SK-N-SH (cell line): ENCODE results near the gene CFAP92. TPM values are rescaled to one million over a fixed set of nuclear protein-coding genes. Genes with fewer than 3 reads are reported as not detected.

Experiments
- CTCF ChIA-PET: fragments of 300-600, 350-600 bp; formaldehyde crosslinking; extraction: SDS; loops from one replicate; lab custom pipeline; 2021; lab: Yijun Ruan, JAX
- POLR2A ChIA-PET: fragments of 350-600 bp; sonication (Branson Sonifier 250); formaldehyde crosslinking; extraction: SDS; loops from one replicate; lab custom pipeline; 2020; ENCODE audit warnings: antibody characterized with exemption, inconsistent platforms; lab: Yijun Ruan, JAX
- DNase-seq: peaks from one replicate; pipeline ENCODE4 v3.0.0; 2012
- H2AFZ ChIP-seq: fragments of 200-600 bp; sonication (generic); 2 replicates; pipeline ENCODE4 v1.8.1; 2016; ENCODE audit warnings: antibody characterized with exemption, mild to moderate bottlenecking, low read depth
- H3F3A ChIP-seq: fragments of 200-600 bp; sonication (generic); replicated peaks from 2 replicates; pipeline ENCODE3; 2016; ENCODE audit warnings: antibody characterized with exemption, mild to moderate bottlenecking; ENCODE audit not compliant: insufficient read depth
- H3K27ac ChIP-seq, 2 experiments: fragments of 200-500 bp in 1 of 2; fragments of 200-600 bp in 1 of 2; sonication (Bioruptor generic) in 1 of 2; sonication (generic), shearing (Covaris generic) in 1 of 2; 2 replicates each; pipeline versions ENCODE4 v1.5.1 to v1.6.1; 2014 to 2016; ENCODE audit warnings: low read depth in 2 of 2, inconsistent platforms in 1 of 2, low read length in 1 of 2, mild to moderate bottlenecking in 1 of 2, mixed read lengths in 1 of 2
- H3K27me3 ChIP-seq: fragments of 200-600 bp; sonication (generic), shearing (Covaris generic); 2 replicates; pipeline ENCODE4 v1.6.1; 2016; ENCODE audit warnings: mixed run types; ENCODE audit not compliant: insufficient read depth
- H3K36me3 ChIP-seq, 2 experiments: fragments of 200-500 bp in 1 of 2; fragments of 200-600 bp in 1 of 2; sonication (Bioruptor generic) in 1 of 2; sonication (generic) in 1 of 2; replicated peaks in 1 of 2; 2 replicates each; pipeline versions ENCODE3 to v1.5.1; 2014 to 2016; ENCODE audit warnings: low read length in 1 of 2, mild to moderate bottlenecking in 1 of 2; ENCODE audit not compliant: insufficient read depth in 2 of 2, control insufficient read depth in 1 of 2
- H3K4me1 ChIP-seq, 2 experiments: fragments of 200-500 bp in 1 of 2; fragments of 200-600 bp in 1 of 2; sonication (Bioruptor generic) in 1 of 2; sonication (generic), shearing (Covaris generic) in 1 of 2; 2 replicates each; pipeline versions ENCODE4 v1.5.1 to v1.6.1; 2014 to 2016; ENCODE audit warnings: low read depth in 1 of 2, low read length in 1 of 2, mixed run types in 1 of 2; ENCODE audit not compliant: insufficient read depth in 2 of 2, control insufficient read depth in 1 of 2
- H3K4me2 ChIP-seq: fragments of 200-600 bp; sonication (generic), shearing (Covaris generic); 2 replicates; pipeline ENCODE4 v1.6.1; 2017; ENCODE audit warnings: mixed run types
- H3K4me3 ChIP-seq, 2 experiments: fragments of 200-500 bp in 1 of 2; fragments of 200-600 bp in 1 of 2; sonication (Bioruptor generic) in 1 of 2; sonication (generic), shearing (Covaris generic) in 1 of 2; 2 replicates each; pipeline versions ENCODE4 v1.5.1 to v1.8.1; 2014 to 2016; ENCODE audit warnings: low read depth in 2 of 2, inconsistent platforms in 1 of 2, low read length in 1 of 2, mild to moderate bottlenecking in 1 of 2, mixed read lengths in 1 of 2, moderate library complexity in 1 of 2
- H3K79me2 ChIP-seq: fragments of 200-600 bp; sonication (generic); 2 replicates; pipeline ENCODE4 v1.8.1; 2017; ENCODE audit warnings: mild to moderate bottlenecking; ENCODE audit not compliant: insufficient read depth
- H3K9ac ChIP-seq: fragments of 200-600 bp; sonication (generic); 2 replicates; pipeline ENCODE4 v1.6.1; 2017; ENCODE audit warnings: mixed run types
- H3K9me2 ChIP-seq: fragments of 200-600 bp; sonication (generic); 2 replicates; pipeline ENCODE4 v1.6.1; 2017; ENCODE audit warnings: mixed run types
- H3K9me3 ChIP-seq: fragments of 200-600 bp; sonication (generic); 2 replicates; pipeline ENCODE4 v1.6.1; 2017; ENCODE audit warnings: mixed run types, mild to moderate bottlenecking, moderate library complexity
- H4K20me1 ChIP-seq: fragments of 200-600 bp; sonication (generic); 2 replicates; pipeline ENCODE4 v1.6.1; 2017; ENCODE audit warnings: mild to moderate bottlenecking, mixed run types; ENCODE audit not compliant: insufficient read depth
- EP300 ChIP-seq, 2 experiments: IDR thresholded peaks; 2 replicates each; pipeline versions ENCODE4 v1.4.0 to v1.6.1; 2012; ENCODE audit warnings: borderline replicate concordance in 1 of 2, low read depth in 1 of 2, low read length in 1 of 2
- FOSL2 ChIP-seq: IDR thresholded peaks from 2 replicates; pipeline ENCODE4 v1.4.0; 2012; ENCODE audit warnings: low read depth, mild to moderate bottlenecking, moderate library complexity, borderline replicate concordance
- FOXM1 ChIP-seq: IDR thresholded peaks from 2 replicates; pipeline ENCODE4 v1.4.0; 2012; ENCODE audit warnings: low read depth, mild to moderate bottlenecking
- GATA2 ChIP-seq: sonication (generic); formaldehyde crosslinking; IDR thresholded peaks from 2 replicates; pipeline ENCODE4 v1.5.0; 2020; ENCODE audit warnings: mild to moderate bottlenecking, missing genetic modification reagents
- JUND ChIP-seq: IDR thresholded peaks from 2 replicates; pipeline ENCODE4 v1.4.0; 2012
- MEF2A ChIP-seq: IDR thresholded peaks from 2 replicates; pipeline ENCODE4 v1.4.0; 2012; ENCODE audit warnings: low read depth, borderline replicate concordance
- MXI1 ChIP-seq: IDR thresholded peaks from 2 replicates; pipeline ENCODE4 v1.6.1; 2012; ENCODE audit warnings: mild to moderate bottlenecking, low read depth, low read length, improper control_type of control experiment
- NFIC ChIP-seq: IDR thresholded peaks from 2 replicates; pipeline ENCODE4 v1.4.0; 2012; ENCODE audit warnings: borderline replicate concordance
- RAD21 ChIP-seq: IDR thresholded peaks from 2 replicates; pipeline ENCODE4 v1.6.1; 2012; ENCODE audit warnings: mild to moderate bottlenecking, low read length
- RCOR1 ChIP-seq: fragments of 150-350 bp; IDR thresholded peaks from 2 replicates; pipeline ENCODE4 v1.6.1; 2017; ENCODE audit warnings: antibody characterized with exemption, low read length
- RXRA ChIP-seq: IDR thresholded peaks from 2 replicates; pipeline ENCODE4 v1.4.0; 2012; ENCODE audit warnings: low read depth, mild to moderate bottlenecking, borderline replicate concordance
- SIN3A ChIP-seq: IDR thresholded peaks from 2 replicates; pipeline ENCODE4 v1.6.1; 2012; ENCODE audit warnings: low read depth, mild to moderate bottlenecking, low read length, moderate library complexity, borderline replicate concordance
- SMC3 ChIP-seq: IDR thresholded peaks from 2 replicates; pipeline ENCODE4 v1.6.1; 2012; ENCODE audit warnings: low read depth, low read length, improper control_type of control experiment
- TCF12 ChIP-seq: IDR thresholded peaks from 2 replicates; pipeline ENCODE4 v1.4.0; 2012
- TEAD4 ChIP-seq: IDR thresholded peaks from 2 replicates; pipeline ENCODE4 v1.4.0; 2012; ENCODE audit warnings: mild to moderate bottlenecking, borderline replicate concordance; ENCODE audit not compliant: insufficient read depth
- YY1 ChIP-seq: IDR thresholded peaks from 2 replicates; pipeline ENCODE4 v1.4.0; 2012; ENCODE audit warnings: low read depth, mild to moderate bottlenecking
- WGBS: methylation state at CpG from one replicate; pipeline ENCODE4 v1.1.6; 2017; ENCODE audit warnings: low lambda C conversion rate; 5-methylcytosine and 5-hydroxymethylcytosine counted together
- polyA plus RNA-seq, 3 experiments: library from polyadenylated mRNA; depleted of rRNA; stranded (reverse); fragments of >200 nt; gene quantifications; 2 replicates each; pipeline ENCODE4 v1.2.3, GENCODE V29; 2012
- TF ChIP-seq, protein P1 (sequence below): IDR thresholded peaks from 2 replicates; pipeline ENCODE4; 2012
- TF ChIP-seq, protein P2 (sequence below): IDR thresholded peaks from 2 replicates; pipeline ENCODE4 v1.4.0; 2012; ENCODE audit warnings: low read depth, borderline replicate concordance
- TF ChIP-seq, protein P3 (sequence below): IDR thresholded peaks from 2 replicates; pipeline ENCODE4 v1.4.0; 2012; ENCODE audit warnings: low read depth, borderline replicate concordance
- TF ChIP-seq, protein P4 (sequence below): fragments of 150-350 bp; IDR thresholded peaks from 2 replicates; pipeline ENCODE4 v1.6.1; 2017; ENCODE audit warnings: antibody characterized with exemption, low read length, low read depth, borderline replicate concordance

CFAP92 gene
- polyA plus RNA-seq, 1 of the 3 experiments (the other 2 are of a cell fraction), result not detected

DNA sequence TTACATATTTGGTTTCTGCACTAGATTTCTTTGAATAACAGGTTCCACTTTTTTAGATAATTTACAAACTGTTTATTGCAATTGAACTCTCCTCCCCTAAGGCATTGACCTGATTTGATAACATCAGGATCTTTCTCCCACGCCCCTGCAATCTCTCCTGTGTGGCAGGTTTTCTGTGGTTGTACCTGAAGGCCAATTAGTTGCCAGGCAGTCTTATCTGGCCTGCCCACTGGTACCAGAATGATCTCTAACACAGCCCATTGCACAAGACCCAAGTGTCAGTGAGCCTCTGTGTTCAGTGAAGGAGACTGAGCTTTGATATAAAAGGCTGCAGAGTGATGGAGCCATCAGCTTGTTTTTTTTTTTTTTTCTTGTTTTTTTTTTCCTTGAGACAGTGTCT lies 111.2 kb downstream of the CFAP92 start:
- Histone ChIP-seq H3K4me1 (peaks cover 0 to 21% of the 10 kb centered on the region in 2 experiments; a peak in 2 of 4 replicates), H2AFZ (no peak overlapping the region), H3K27ac (no peak overlapping the region), H3K4me2 (no peak overlapping the region), H3F3A (peaks cover 5% of the 10 kb centered on the region), H3K27me3 (no peaks in the 10 kb centered on the region), H3K79me2 (peaks cover 81% of the 10 kb centered on the region), H3K4me3 (no peak overlapping the region), H3K9me3 (no peaks in the 10 kb centered on the region), H3K9ac (no peak overlapping the region), H3K36me3 (peaks cover 15 to 26% of the 10 kb centered on the region in 2 experiments), H3K9me2 (no peaks in the 10 kb centered on the region), H4K20me1 (no peaks in the 10 kb centered on the region)
- POLR2A ChIA-PET, result interaction anchor here (0.7 kb wide), 1 partner anchor 240 kb away, joined by 3 read pairs; no protein-coding TSS in a partner anchor
- CTCF ChIA-PET, result interaction anchor here (0.6 kb wide), 1 partner anchor 88 kb away, joined by 3 read pairs; no protein-coding TSS in a partner anchor
- no peak for DNase-seq
- TF ChIP-seq YY1, result no peak
- no peak for TF ChIP-seq TEAD4
- no peak for TF ChIP-seq TCF12
- TF ChIP-seq EP300 (IDR thresholded peaks at IDR 0.05; ENCODE audit: borderline replicate concordance in 1 of 2, low read depth in 1 of 2, low read length in 1 of 2), result no peak
- TF ChIP-seq FOSL2, result no peak
- no peak for TF ChIP-seq MXI1
- no peak for TF ChIP-seq GATA2 (CRISPR knock-in tag)
- no peak for TF ChIP-seq SMC3
- no peak for TF ChIP-seq RXRA
- TF ChIP-seq, protein P1, sequence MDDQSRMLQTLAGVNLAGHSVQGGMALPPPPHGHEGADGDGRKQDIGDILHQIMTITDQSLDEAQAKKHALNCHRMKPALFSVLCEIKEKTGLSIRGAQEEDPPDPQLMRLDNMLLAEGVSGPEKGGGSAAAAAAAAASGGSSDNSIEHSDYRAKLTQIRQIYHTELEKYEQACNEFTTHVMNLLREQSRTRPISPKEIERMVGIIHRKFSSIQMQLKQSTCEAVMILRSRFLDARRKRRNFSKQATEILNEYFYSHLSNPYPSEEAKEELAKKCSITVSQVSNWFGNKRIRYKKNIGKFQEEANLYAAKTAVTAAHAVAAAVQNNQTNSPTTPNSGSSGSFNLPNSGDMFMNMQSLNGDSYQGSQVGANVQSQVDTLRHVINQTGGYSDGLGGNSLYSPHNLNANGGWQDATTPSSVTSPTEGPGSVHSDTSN, result no peak
- no peak for TF ChIP-seq NFIC
- TF ChIP-seq, protein P2, sequence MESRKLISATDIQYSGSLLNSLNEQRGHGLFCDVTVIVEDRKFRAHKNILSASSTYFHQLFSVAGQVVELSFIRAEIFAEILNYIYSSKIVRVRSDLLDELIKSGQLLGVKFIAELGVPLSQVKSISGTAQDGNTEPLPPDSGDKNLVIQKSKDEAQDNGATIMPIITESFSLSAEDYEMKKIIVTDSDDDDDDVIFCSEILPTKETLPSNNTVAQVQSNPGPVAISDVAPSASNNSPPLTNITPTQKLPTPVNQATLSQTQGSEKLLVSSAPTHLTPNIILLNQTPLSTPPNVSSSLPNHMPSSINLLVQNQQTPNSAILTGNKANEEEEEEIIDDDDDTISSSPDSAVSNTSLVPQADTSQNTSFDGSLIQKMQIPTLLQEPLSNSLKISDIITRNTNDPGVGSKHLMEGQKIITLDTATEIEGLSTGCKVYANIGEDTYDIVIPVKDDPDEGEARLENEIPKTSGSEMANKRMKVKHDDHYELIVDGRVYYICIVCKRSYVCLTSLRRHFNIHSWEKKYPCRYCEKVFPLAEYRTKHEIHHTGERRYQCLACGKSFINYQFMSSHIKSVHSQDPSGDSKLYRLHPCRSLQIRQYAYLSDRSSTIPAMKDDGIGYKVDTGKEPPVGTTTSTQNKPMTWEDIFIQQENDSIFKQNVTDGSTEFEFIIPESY, result no peak
- TF ChIP-seq SIN3A, result no peak
- WGBS, result 100% methylated on average over 1 of the region's 1 CpG

DNA sequence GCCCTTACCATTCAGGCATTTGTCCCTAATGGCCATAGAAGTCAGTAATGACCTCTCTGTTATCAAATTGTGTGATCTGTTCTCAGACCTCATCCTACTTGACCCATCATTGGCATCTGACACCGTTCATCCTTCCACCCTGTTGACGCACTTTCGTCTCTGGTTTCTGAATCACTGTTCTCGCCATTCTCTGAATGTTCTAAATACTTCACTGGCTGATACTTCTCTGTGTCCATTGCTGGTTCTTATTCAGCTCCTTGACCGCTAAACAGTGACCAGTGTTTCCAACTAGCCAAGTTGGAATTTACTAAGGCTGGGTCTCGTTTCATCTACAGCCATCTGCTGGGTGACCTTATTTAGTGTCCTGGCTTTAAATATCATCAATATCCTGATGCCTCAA lies 112.3 kb downstream of the CFAP92 start:
- H3K27me3 ChIP-seq, result no peaks in the 10 kb centered on the region
- H3K36me3 ChIP-seq, result peaks cover 17 to 20% of the 10 kb centered on the region in 2 experiments
- peaks cover 81% of the 10 kb centered on the region for H3K79me2 ChIP-seq
- no peak for DNase-seq
- CTCF ChIA-PET, result no interaction called here
- no peaks in the 10 kb centered on the region for H3K9me3 ChIP-seq
- no peaks in the 10 kb centered on the region for H4K20me1 ChIP-seq
- H3K4me3 ChIP-seq, result no peak overlapping the region
- H2AFZ ChIP-seq, result no peak overlapping the region
- no peak overlapping the region for H3K4me2 ChIP-seq
- H3K9me2 ChIP-seq, result no peaks in the 10 kb centered on the region
- peaks cover 0 to 22% of the 10 kb centered on the region in 2 experiments; a peak in 2 of 4 replicates for H3K4me1 ChIP-seq
- H3F3A ChIP-seq, result peaks cover 5% of the 10 kb centered on the region
- H3K9ac ChIP-seq, result no peak overlapping the region
- no peak overlapping the region for H3K27ac ChIP-seq
- WGBS, result 90% methylated on average over 6 of the region's 6 CpGs
- POLR2A ChIA-PET, result no interaction called here
- TF ChIP-seq TEAD4 (no peak), MXI1 (no peak), YY1 (no peak), FOXM1 (no peak), RCOR1 (no peak), MEF2A (no peak), RXRA (no peak), FOSL2 (no peak), JUND (no peak), SMC3 (no peak), SIN3A (no peak), RAD21 (no peak)
- TF ChIP-seq, protein P1, result no peak
- TF ChIP-seq, protein P3, sequence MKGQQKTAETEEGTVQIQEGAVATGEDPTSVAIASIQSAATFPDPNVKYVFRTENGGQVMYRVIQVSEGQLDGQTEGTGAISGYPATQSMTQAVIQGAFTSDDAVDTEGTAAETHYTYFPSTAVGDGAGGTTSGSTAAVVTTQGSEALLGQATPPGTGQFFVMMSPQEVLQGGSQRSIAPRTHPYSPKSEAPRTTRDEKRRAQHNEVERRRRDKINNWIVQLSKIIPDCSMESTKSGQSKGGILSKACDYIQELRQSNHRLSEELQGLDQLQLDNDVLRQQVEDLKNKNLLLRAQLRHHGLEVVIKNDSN, result no peak
- TF ChIP-seq, protein P4, sequence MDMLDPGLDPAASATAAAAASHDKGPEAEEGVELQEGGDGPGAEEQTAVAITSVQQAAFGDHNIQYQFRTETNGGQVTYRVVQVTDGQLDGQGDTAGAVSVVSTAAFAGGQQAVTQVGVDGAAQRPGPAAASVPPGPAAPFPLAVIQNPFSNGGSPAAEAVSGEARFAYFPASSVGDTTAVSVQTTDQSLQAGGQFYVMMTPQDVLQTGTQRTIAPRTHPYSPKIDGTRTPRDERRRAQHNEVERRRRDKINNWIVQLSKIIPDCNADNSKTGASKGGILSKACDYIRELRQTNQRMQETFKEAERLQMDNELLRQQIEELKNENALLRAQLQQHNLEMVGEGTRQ, result no peak
